H1 (cell line): ENCODE measurements around the gene LRRC74A. TPM values are rescaled to one million over a fixed set of nuclear protein-coding genes. Genes with fewer than 3 reads are reported as not detected.

Source experiments
- BACH1 ChIP-seq: IDR thresholded peaks from 2 replicates; pipeline ENCODE4 v1.6.1; 2012; ENCODE audit warnings: low read length, improper control_type of control experiment
- RAD21 ChIP-seq, 2 experiments: IDR thresholded peaks in 1 of 2; conservative IDR thresholded peaks in 1 of 2; 2 replicates each; pipeline ENCODE4 v1.6.1; 2011; ENCODE audit warnings: low read depth in 2 of 2, low read length in 2 of 2, improper control_type of control experiment in 1 of 2, inconsistent platforms in 1 of 2, mild to moderate bottlenecking in 1 of 2, moderate library complexity in 1 of 2
- polyA plus RNA-seq, 7 experiments: library from polyadenylated mRNA; depleted of rRNA in 3 of 7; stranded (reverse) in 5 of 7; unstranded in 2 of 7; fragments of >200 nt in 5 of 7; fragments of 200-250 nt in 2 of 7; gene quantifications; 1 replicate in 5 of 7; 2 replicates in 1 of 7; 4 replicates in 1 of 7; pipeline versions ENCODE4 v1.2.1 to v1.2.3, GENCODE V29; 2011 to 2013; ENCODE audit warnings: missing spikeins in 2 of 7, mixed read lengths in 2 of 7
- total RNA-seq: library from RNA; stranded (reverse); fragmentation: NEBNext Ultra II Directional; extraction: Animal tissue kit (Norgen Biotek cat#: 25700); gene quantifications from 2 replicates; pipeline ENCODE4 v1.2.1, GENCODE V29; 2021

Gene LRRC74A
- total and polyA plus RNA-seq, 2 of the 8 experiments (the other 6 are each of a cell fraction or from before 2014, with no cell fraction given): not detected

DNA sequence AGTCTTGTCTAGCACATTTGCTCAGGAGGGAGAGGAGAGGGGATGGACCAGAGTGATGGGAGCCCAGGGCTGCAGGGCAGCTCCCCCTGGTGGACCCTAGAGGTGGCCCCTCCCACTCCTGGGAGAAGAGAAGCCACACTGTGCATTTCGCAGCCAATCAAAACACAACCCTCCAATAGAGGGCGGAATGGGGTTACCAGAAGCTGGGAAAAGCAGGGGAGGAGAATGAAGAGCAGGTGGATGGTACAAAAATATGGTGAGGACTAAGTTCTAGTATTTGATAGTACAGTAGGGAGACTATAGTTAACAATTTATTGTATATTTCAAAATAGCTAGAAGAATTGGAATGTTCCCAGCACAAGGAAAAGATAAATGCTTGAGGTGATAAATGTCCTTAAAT, 41.3 kb upstream of the LRRC74A start (continued):
- TF ChIP-seq RAD21 (IDR thresholded peaks at IDR 0.05 in 1 of 2, conservative IDR thresholded peaks at IDR 0.05 in 1 of 2; ENCODE audit: low read depth in 2 of 2, low read length in 2 of 2) (peak; percentile 82 to 85), BACH1 (no peak)
